ENCODE measurements around the gene PXK. TPM values are rescaled to one million over a fixed set of nuclear protein-coding genes. Genes with fewer than 3 reads are reported as not detected.
A peak's percentile ranks its signal among the peaks of the same experiment; 100 is the strongest.

The PXK gene
- total and polyA plus RNA-seq, 10 of the 15 experiments (the other 5 are each of a cell fraction or from before 2014, with no cell fraction given), result 8.4 to 38.0 (median 27.6) TPM

- H4K20me1 ChIP-seq (ENCODE audit: control insufficient read depth, insufficient read depth), result no peaks in the 10 kb centered on the region
- H2AFZ ChIP-seq (ENCODE audit: control insufficient read depth, low read depth, low read length), result no peak overlapping the region
- no peak overlapping the region for H3K4me2 ChIP-seq (ENCODE audit: control insufficient read depth, insufficient read depth)
- H3K27me3 ChIP-seq (replicated peaks in 1 of 2; ENCODE audit: control insufficient read depth in 2 of 2, insufficient read depth in 2 of 2, low read length in 1 of 2), result no peaks in the 10 kb centered on the region
- ATAC-seq, result peak; percentile 32
- peak overlapping the region; percentile 4; the same call in 1 of the 2 replicates for H3K27ac ChIP-seq (ENCODE audit: control insufficient read depth, insufficient read depth)
- H3K36me3 ChIP-seq (ENCODE audit: control insufficient read depth in 2 of 2, insufficient read depth in 2 of 2, low read length in 1 of 2), result no peaks in the 10 kb centered on the region
- peaks cover 50% of the 10 kb centered on the region for H3K4me1 ChIP-seq (ENCODE audit: control insufficient read depth, insufficient read depth, low read length)
- no peaks in the 10 kb centered on the region for H3K9me3 ChIP-seq (replicated peaks; ENCODE audit: control insufficient read depth, insufficient read depth, low read length)
- ChIA-PET RAD21 (ENCODE audit: unreplicated experiment) (interaction anchor here (1.1 to 2.9 kb wide), 4 partner anchors 10 to 59 kb away, joined by 3 to 30 read pairs (median 6); no protein-coding TSS in a partner anchor), POLR2A (interaction anchor here (1.8 to 12.7 kb wide), 3 partner anchors 9 to 20 kb away, joined by 9 to 221 read pairs (median 14); partner anchors contain the start of gene PXK), CTCF (interaction anchor here (0.6 to 12.5 kb wide), 11 partner anchors 9 to 179 kb away, joined by 3 to 204 read pairs (median 5); partner anchors contain the start of genes HTD2, PXK and RPP14), SMC1A (ENCODE audit: uncharacterized antibody, unreplicated experiment) (interaction anchor here (0.6 to 15.0 kb wide), 11 partner anchors 10 to 281 kb away, joined by 3 to 324 read pairs (median 4); partner anchors contain the start of gene PXK)
- BruUV-seq (replicated peaks), result no TSS peak
- 13% methylated on average over 4 of the region's 4 CpGs for whole genome bisulfite sequencing (ENCODE audit: insufficient coverage, insufficient replicate concordance, low lambda C conversion rate, missing lambda C conversion rate)
- DNase-seq (ENCODE audit: low read depth, low spot score), result no peak
- in situ Hi-C loops (cut with MboI), result no loop called here
- H3K4me3 ChIP-seq, result no peak overlapping the region
- no peak for FAIRE-seq
- intact Hi-C loops (cut with micrococcal nuclease; ENCODE audit: unreplicated experiment), result no loop called here
- H3K9ac ChIP-seq (ENCODE audit: control insufficient read depth, insufficient read depth, low read length), result no peak overlapping the region
- H3K79me2 ChIP-seq (ENCODE audit: control insufficient read depth, insufficient read depth, low read length), result peaks cover 7% of the 10 kb centered on the region
- TF ChIP-seq SRF (IDR thresholded peaks at IDR 0.05; ENCODE audit: low read depth in 2 of 2, low read length in 2 of 2) (no peak), PBX3 (IDR thresholded peaks at IDR 0.05; ENCODE audit: insufficient replicate concordance, low read depth, low read length) (no peak), SKIL (IDR thresholded peaks at IDR 0.05; ENCODE audit: low read depth, poor library complexity, severe bottlenecking) (no peak), TCF3 (IDR thresholded peaks at IDR 0.05; ENCODE audit: borderline replicate concordance, insufficient read depth, low read depth, low read length) (no peak), SUZ12 (IDR thresholded peaks at IDR 0.05; ENCODE audit: unreplicated experiment) (no peak), RAD51 (IDR thresholded peaks at IDR 0.05) (peak; percentile 75), JUND (IDR thresholded peaks at IDR 0.05; ENCODE audit: low read depth, low read length) (no peak), SPI1 (IDR thresholded peaks at IDR 0.05; ENCODE audit: borderline replicate concordance, insufficient read depth, low read depth, low read length) (0 out of 2 replicates have a peak, but pooled peaks have one; percentile 23), NBN (IDR thresholded peaks at IDR 0.05) (no peak), RELA (IDR thresholded peaks at IDR 0.05; ENCODE audit: borderline replicate concordance, partially characterized antibody) (no peak), YY1 (IDR thresholded peaks at IDR 0.05; ENCODE audit: low read depth, low read length) (no peak), NFXL1 (IDR thresholded peaks at IDR 0.05; ENCODE audit: borderline replicate concordance) (no peak), YBX1 (IDR thresholded peaks at IDR 0.05) (no peak), STAT1 (conservative IDR thresholded peaks at IDR 0.05) (no peak), SREBF2 (IDR thresholded peaks at IDR 0.05; ENCODE audit: low read length) (no peak), RUNX3 (IDR thresholded peaks at IDR 0.05; ENCODE audit: low read length) (no peak), SIX5 (IDR thresholded peaks at IDR 0.05; ENCODE audit: low read depth, low read length, severe bottlenecking) (no peak), E2F8 (IDR thresholded peaks at IDR 0.05; ENCODE audit: low read depth, partially characterized antibody) (no peak)
Measured at GRCh38 chr3:58356054-58356453, 23.4 kb downstream of the PXK start.
